Loucy (cell line): ENCODE results near the gene VILL.

Experiments
- H2AFZ ChIP-seq: fragments of 200-600 bp; sonication (generic); 2 replicates; pipeline ENCODE4 v1.6.0; 2016; ENCODE audit warnings: antibody characterized with exemption, mild to moderate bottlenecking, low read length, moderate library complexity
- H3F3A ChIP-seq: fragments of 200-600 bp; 2 replicates; pipeline ENCODE4 v1.6.0; 2016; ENCODE audit warnings: antibody characterized with exemption, low read depth, mild to moderate bottlenecking
- H3K27me3 ChIP-seq: fragments of 200-600 bp; sonication (generic); 2 replicates; pipeline ENCODE4 v1.6.1; 2014; ENCODE audit warnings: low read length, mild to moderate bottlenecking; ENCODE audit not compliant: insufficient read depth, poor library complexity, severe bottlenecking
- H3K36me3 ChIP-seq: fragments of 200-600 bp; sonication (generic); 2 replicates; pipeline ENCODE4 v1.6.1; 2016; ENCODE audit warnings: low read length; ENCODE audit not compliant: insufficient read depth
- H3K4me1 ChIP-seq: fragments of 200-600 bp; sonication (generic); 2 replicates; pipeline ENCODE4 v1.5.1; 2014; ENCODE audit warnings: low read length, mild to moderate bottlenecking; ENCODE audit not compliant: insufficient read depth, poor library complexity, severe bottlenecking
- H3K4me2 ChIP-seq: fragments of 200-600 bp; sonication (generic); 2 replicates; pipeline ENCODE4 v1.6.0; 2014; ENCODE audit warnings: antibody characterized with exemption, low read length, low read depth, mild to moderate bottlenecking; ENCODE audit not compliant: poor library complexity, severe bottlenecking
- H3K4me3 ChIP-seq: fragments of 200-600 bp; sonication (generic); 2 replicates; pipeline ENCODE4 v1.5.1; 2014; ENCODE audit warnings: low read length, mild to moderate bottlenecking, mixed read lengths; ENCODE audit not compliant: poor library complexity, severe bottlenecking
- H3K79me2 ChIP-seq: fragments of 200-600 bp; sonication (generic); 2 replicates; pipeline ENCODE4 v1.6.1; 2014; ENCODE audit warnings: low read length; ENCODE audit not compliant: insufficient read depth
- H3K9ac ChIP-seq: fragments of 200-600 bp; sonication (generic); 2 replicates; pipeline ENCODE4 v1.6.0; 2014; ENCODE audit warnings: mild to moderate bottlenecking, low read depth, low read length, moderate library complexity; ENCODE audit not compliant: poor library complexity, severe bottlenecking
- H3K9me2 ChIP-seq: fragments of 200-600 bp; sonication (generic); replicated peaks from 2 replicates; pipeline ENCODE4 v1.6.1; 2016; ENCODE audit warnings: low read depth, low read length, mixed read lengths
- H3K9me3 ChIP-seq: fragments of 200-600 bp; sonication (generic); 2 replicates; pipeline ENCODE4 v1.6.1; 2014; ENCODE audit warnings: mild to moderate bottlenecking, antibody characterized with exemption, low read length, low read depth; ENCODE audit not compliant: insufficient read depth
- H4K20me1 ChIP-seq: fragments of 200-600 bp; sonication (generic); 2 replicates; pipeline ENCODE4 v1.6.0; 2014; ENCODE audit warnings: antibody characterized with exemption, low read length, mild to moderate bottlenecking; ENCODE audit not compliant: insufficient read depth, poor library complexity, severe bottlenecking
- EZH2phosphoT487 ChIP-seq: fragments of 200-600 bp; IDR thresholded peaks from 2 replicates; pipeline ENCODE4 v1.6.1; 2018; ENCODE audit warnings: antibody characterized with exemption, mild to moderate bottlenecking, moderate library complexity, borderline replicate concordance
- TF ChIP-seq, protein P1 (sequence below): fragments of 200-600 bp; sonication (generic); conservative IDR thresholded peaks from 2 replicates; pipeline ENCODE4 v1.5.1; 2014; ENCODE audit warnings: mild to moderate bottlenecking, antibody characterized with exemption, low read length

The VILL gene

DNA sequence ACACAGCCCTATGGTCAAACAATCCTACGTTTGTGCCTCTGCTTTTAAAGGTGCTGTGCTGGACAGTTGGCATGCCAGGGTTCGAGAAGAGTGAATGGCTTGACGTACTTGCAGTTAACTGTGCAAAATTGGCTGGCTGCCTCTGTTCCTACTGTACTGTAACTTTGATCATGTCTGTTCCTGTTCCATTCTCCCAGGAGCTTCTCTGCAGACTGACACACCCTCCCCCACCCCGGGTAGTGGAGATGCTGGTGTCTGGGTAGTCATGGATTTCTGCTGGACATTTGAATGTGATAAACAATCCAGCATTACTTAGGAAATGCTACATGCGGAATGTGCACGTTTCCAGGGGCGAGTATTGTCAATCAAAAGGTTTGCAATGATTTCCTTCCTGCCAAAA, 6.5 kb upstream of the VILL start:
- Histone ChIP-seq H3K9me2 (no peaks in the 10 kb centered on the region), H4K20me1 (no peaks in the 10 kb centered on the region), H3K4me3 (no peak overlapping the region), H3K36me3 (no peaks in the 10 kb centered on the region), H3K79me2 (no peaks in the 10 kb centered on the region), H2AFZ (no peak overlapping the region), H3K4me1 (no peaks in the 10 kb centered on the region), H3K4me2 (no peak overlapping the region), H3K9me3 (no peaks in the 10 kb centered on the region), H3F3A (no peaks in the 10 kb centered on the region), H3K27me3 (no peaks in the 10 kb centered on the region), H3K9ac (no peak overlapping the region)
- no peak for TF ChIP-seq EZH2phosphoT487
- TF ChIP-seq, protein P1, sequence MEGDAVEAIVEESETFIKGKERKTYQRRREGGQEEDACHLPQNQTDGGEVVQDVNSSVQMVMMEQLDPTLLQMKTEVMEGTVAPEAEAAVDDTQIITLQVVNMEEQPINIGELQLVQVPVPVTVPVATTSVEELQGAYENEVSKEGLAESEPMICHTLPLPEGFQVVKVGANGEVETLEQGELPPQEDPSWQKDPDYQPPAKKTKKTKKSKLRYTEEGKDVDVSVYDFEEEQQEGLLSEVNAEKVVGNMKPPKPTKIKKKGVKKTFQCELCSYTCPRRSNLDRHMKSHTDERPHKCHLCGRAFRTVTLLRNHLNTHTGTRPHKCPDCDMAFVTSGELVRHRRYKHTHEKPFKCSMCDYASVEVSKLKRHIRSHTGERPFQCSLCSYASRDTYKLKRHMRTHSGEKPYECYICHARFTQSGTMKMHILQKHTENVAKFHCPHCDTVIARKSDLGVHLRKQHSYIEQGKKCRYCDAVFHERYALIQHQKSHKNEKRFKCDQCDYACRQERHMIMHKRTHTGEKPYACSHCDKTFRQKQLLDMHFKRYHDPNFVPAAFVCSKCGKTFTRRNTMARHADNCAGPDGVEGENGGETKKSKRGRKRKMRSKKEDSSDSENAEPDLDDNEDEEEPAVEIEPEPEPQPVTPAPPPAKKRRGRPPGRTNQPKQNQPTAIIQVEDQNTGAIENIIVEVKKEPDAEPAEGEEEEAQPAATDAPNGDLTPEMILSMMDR, result no peak

DNA sequence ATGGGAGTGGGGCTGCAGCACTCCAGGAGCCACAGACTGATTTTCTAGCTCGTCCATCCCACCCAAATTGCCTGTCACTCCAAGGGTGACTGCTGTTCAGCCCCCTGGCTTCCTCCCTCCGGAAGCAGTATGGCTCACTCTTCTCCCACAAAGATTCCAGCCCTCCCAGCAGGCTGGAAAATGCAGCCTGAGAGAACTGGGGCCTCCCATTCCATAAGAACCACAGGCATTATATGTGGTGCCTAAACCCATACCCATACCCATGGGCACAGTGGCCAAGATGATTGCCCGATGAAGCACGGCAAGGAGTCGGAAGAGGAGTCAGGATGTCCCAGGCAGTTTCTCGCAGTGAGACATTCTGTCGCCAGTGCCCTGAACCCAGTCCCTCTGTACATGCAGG, 6.0 kb upstream of the VILL start:
- no peaks in the 10 kb centered on the region for H3K36me3 ChIP-seq
- H4K20me1 ChIP-seq, result no peaks in the 10 kb centered on the region
- H3K9ac ChIP-seq, result no peak overlapping the region
- H2AFZ ChIP-seq, result no peak overlapping the region
- H3K4me2 ChIP-seq, result no peak overlapping the region
- no peak overlapping the region for H3K4me3 ChIP-seq
- H3K79me2 ChIP-seq, result no peaks in the 10 kb centered on the region
- no peaks in the 10 kb centered on the region for H3K9me2 ChIP-seq
- TF ChIP-seq, protein P1, result no peak
- TF ChIP-seq EZH2phosphoT487, result no peak
- no peaks in the 10 kb centered on the region for H3K9me3 ChIP-seq
- H3F3A ChIP-seq, result no peaks in the 10 kb centered on the region
- no peaks in the 10 kb centered on the region for H3K4me1 ChIP-seq
- no peaks in the 10 kb centered on the region for H3K27me3 ChIP-seq

DNA sequence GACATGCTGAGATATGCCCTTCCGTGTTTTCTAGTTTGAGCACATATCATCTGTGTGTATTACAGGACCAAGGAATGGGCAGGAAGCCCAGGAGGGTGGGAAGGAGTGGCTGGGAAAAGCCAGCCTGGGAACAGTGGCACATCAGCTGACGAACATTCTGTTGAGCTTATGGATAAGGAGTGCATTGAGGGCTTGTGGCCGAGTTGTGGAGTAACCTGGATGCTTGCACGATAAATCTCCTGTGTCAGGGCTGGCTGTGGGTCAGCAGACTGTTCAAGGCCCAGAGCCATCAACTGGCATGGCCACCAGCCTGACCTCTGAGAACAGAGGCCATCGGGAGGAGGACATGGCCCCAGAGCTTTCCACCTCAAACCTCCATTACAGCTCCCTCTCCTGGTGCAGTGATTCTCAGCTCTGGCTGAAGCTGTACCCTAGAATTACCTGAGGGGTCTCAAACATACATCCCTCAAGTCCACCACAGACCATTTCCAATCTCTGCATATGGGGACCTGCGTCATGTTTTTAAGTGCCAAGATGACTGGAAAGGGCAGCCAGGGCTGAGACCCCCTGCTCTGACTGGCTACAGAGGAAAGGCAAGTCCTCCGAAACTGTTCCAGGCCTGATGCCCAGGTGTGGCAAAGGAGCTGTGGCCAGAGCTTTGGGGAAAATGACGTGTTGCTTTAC, 4.8 kb upstream of the VILL start:
- no peaks in the 10 kb centered on the region for H3K36me3 ChIP-seq
- H3F3A ChIP-seq, result no peaks in the 10 kb centered on the region
- H4K20me1 ChIP-seq, result no peaks in the 10 kb centered on the region
- H3K9ac ChIP-seq, result no peak overlapping the region
- H3K9me3 ChIP-seq, result no peaks in the 10 kb centered on the region
- H3K9me2 ChIP-seq, result no peaks in the 10 kb centered on the region
- H3K4me3 ChIP-seq, result no peak overlapping the region
- no peaks in the 10 kb centered on the region for H3K27me3 ChIP-seq
- no peaks in the 10 kb centered on the region for H3K79me2 ChIP-seq
- no peak for TF ChIP-seq EZH2phosphoT487
- TF ChIP-seq, protein P1, result peak; percentile 23
- no peaks in the 10 kb centered on the region for H3K4me1 ChIP-seq
- H2AFZ ChIP-seq, result no peak overlapping the region
- no peak overlapping the region for H3K4me2 ChIP-seq
